SK-MEL-5 (cell line): ENCODE measurements around the gene GDAP1L1. TPM values are rescaled to one million over a fixed set of nuclear protein-coding genes. Genes with fewer than 3 reads are reported as not detected.
"Not testable (repeated sequence)": the region's sequence is repeated elsewhere in the genome, so short reads cannot be mapped to it uniquely, and the experiment has no call there.

Source experiments
- DNase-seq: peaks from one replicate; pipeline ENCODE4 v3.0.0-alpha.2; 2016; ENCODE audit warnings: low read depth, low spot score
- in situ Hi-C: cut with HindIII; loops from 2 replicates; pipeline ENCODE4 v1.10.0; 2016; ENCODE audit warnings: low sequenced_read_pairs, high pct_unique_total_duplicates, low pct_unique_long_range_greater_than_20kb
- total RNA-seq: library from RNA; depleted of rRNA; stranded (reverse); fragments of >200 nt; shearing (Covaris generic); gene quantifications from 2 replicates; pipeline ENCODE4 v1.2.3, GENCODE V29; 2014

The GDAP1L1 gene
- total RNA-seq, 1 experiment from 2014 or later: not detected

- in situ Hi-C loops, DNase-seq: not testable (repeated sequence)
Measured at GRCh38 chr20:44236840-44237239, 10.3 kb upstream of the GDAP1L1 start.

- DNase-seq: no peak
- in situ Hi-C loops: no loop called here
Measured at GRCh38 chr20:44241796-44242195, 5.3 kb upstream of the GDAP1L1 start.

DNA sequence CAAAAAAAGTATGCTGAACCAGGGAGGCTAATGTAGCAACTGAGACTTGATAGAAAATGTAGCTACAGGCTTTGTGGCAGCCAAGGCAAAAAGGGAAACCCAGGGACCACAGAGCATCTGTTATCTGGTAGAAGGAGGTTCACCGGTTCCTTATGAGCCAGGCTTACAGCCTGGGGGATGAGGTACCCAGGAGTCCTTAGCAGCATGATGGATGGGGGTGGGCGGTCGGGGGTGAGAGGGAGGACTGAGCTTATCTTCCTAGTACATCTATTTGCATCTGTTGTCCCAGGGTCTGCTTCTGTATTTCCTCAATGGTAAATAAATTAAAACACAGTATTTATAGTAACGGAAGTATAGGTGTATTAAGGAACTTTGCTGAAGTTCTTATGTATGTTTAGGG is 1.1 kb upstream of the GDAP1L1 start:
- in situ Hi-C loops: no loop called here
- no peak for DNase-seq

DNA sequence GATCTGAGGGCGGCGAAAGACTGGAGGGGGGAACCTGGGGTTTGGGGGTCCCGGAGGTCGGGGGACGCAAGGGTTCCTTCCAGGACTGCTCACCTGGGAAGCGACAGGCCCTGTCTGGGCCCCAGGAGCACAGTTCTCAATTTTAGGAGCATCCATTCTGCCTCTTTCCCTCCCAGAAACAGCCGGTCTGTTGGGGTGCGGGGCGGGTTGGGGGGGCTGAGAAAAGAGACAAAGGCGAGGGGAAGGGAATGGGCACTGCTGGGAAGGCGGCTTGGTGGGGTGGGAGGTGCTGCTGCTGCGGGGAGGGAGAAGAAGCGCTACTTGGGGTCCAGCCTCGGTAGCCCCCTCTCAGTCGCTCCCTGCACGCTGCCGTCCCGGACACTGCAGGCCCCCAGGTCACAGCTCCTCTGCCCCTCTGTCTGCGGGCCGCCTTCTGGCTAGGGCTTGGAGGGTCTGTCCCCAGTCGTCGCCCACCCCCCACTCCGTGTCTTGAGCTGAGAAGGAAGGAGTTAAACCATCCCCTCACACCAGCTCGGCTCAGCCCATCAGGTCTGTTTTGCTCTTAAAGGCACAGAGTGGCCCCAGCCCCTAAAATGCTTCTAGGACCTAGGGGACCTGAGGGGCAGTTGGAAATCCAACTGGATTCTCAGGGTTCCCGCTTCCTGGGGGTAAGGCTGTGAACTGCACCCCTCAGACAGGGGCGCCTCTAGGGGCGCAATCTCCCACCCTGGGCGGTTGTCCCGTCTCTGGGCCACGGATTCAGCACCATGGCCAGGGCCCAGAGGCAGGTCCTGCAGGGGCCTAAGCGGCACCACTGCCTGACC is 690 bp downstream of the GDAP1L1 start:
- peak; percentile 51 for DNase-seq
- in situ Hi-C loops: no loop called here

DNA sequence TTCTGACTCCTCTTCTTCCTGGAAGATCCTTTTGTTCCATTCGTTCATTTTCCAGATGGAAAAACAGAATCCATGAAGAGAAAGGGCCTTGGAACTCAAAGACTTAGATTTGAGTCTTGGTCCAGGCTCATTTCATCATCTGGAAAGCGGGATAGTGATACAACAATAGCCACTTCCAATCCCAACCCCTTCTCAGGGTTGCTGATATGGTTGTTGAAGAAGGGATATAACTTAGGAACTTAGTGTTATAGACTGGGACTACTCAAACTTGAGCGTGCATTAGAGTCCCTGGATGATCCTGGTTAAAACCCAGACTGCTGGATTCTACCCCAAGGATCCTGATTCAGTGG is 1.3 kb downstream of the GDAP1L1 start:
- in situ Hi-C loops: no loop called here
- DNase-seq: no peak

DNA sequence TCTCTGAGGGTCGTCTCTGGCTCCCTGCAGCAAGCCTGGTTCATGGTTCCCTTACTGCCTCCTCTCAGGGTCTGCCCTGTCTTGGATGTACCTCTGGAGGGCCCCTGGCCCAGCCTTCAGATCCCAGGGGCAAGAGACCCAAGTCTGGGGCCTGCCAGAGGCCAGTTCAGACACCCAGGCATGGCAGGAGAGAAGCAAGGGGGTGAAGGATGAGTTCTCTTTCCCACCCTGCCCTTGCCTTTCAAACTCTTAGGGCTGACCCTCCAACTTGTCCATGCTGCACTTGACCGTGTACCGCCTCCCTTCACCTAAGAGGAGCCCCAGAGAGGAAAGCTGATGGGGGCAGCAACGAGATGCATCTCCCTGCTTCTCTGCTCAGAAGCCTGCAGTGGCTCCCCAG is 4.2 kb downstream of the GDAP1L1 start:
- in situ Hi-C loops: no loop called here
- no peak for DNase-seq

- peak; percentile 7 for DNase-seq
- in situ Hi-C loops: no loop called here
Measured at GRCh38 chr20:44253528-44253927, 6.4 kb downstream of the GDAP1L1 start.

GRCh38 chr20:44254073-44254472 is 7.0 kb downstream of the GDAP1L1 start:
- no peak for DNase-seq
- in situ Hi-C loops: no loop called here

- in situ Hi-C loops: no loop called here
- DNase-seq: no peak
Measured at GRCh38 chr20:44255942-44256341, 8.8 kb downstream of the GDAP1L1 start.

GRCh38 chr20:44256961-44257360 is 9.9 kb downstream of the GDAP1L1 start:
- no peak for DNase-seq
- in situ Hi-C loops: no loop called here

DNA sequence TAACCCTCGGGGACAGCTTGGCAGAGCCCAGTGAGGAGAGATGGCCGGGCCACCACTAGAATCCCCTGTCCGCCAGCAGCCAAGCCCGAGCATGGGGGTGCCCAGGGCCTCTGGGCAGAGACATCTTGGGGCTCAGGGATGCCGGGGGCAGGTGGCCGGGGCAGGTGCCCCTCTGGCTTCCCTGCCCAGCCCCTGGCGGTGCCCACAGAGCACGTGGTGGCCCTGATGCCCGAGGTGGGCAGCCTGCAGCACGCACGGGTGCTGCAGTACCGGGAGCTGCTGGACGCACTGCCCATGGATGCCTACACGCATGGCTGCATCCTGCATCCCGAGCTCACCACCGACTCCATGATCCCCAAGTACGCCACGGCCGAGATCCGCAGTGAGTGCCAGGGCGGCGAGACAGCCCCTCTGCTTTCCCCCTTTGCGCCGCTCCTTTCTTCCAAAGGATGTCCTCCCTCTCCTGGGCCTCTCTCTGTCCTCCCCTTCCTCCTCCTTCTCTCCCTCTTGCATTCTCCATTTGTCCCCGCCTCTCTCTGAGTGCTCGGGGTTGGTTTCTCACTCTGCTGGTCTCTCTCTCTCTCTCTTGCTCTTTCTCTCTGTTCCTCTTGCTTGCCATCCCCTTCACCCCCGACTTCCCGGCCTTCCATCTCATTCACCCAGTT is 11.2 kb downstream of the GDAP1L1 start:
- in situ Hi-C loops: no loop called here

DNA sequence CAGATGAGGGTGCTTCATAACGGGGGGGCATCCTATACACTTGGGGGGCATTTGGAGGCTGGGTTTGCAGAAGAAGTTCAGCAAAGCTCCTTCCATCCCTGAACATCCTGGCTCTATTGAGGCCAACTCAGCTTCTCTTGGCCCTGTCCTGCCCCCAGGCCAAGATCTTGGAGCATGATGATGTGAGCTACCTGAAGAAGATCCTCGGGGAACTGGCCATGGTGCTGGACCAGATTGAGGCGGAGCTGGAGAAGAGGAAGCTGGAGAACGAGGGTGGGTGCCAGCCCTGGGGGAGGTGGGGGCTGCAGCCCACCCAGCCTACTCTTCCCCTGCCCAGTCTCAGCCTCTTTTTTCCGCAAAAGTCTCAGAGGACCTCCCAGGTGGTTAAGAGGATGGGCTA is 17.2 kb downstream of the GDAP1L1 start:
- in situ Hi-C loops: no loop called here
- no peak for DNase-seq

More for the DNA sequence above, 11.2 kb downstream of the GDAP1L1 start:
- DNase-seq: no peak

DNA sequence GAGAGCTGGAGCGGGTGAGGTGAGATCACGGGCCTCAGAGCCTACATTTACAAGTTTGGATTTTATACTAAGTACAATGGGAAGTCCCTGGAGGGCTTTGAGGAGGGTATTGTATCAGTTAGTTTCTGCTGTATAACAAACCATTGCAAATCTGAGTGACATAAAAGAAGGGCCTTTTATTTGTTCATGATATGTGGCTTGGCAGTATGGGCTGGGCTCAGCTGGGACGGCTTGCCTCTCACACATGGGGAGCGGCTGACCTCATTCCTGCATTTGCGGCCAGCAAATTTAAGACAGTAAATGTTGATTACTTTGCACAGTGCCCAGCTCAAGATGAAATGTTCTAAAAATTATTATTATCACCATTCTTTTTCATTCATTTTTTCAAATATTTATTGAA is 21.7 kb downstream of the GDAP1L1 start:
- DNase-seq: no peak
- in situ Hi-C loops: no loop called here

GRCh38 chr20:44271915-44272663 is 25.0 kb downstream of the GDAP1L1 start:
- in situ Hi-C loops: no loop called here

GRCh38 chr20:44273231-44274215 is 26.4 kb downstream of the GDAP1L1 start:
- in situ Hi-C loops: no loop called here
- no peak for DNase-seq

More at GRCh38 chr20:44271915-44272663, 25.0 kb downstream of the GDAP1L1 start:
- DNase-seq: peak; percentile 78

- in situ Hi-C loops: no loop called here
- no peak for DNase-seq
Measured at GRCh38 chr20:44274303-44275017, 27.4 kb downstream of the GDAP1L1 start.

DNA sequence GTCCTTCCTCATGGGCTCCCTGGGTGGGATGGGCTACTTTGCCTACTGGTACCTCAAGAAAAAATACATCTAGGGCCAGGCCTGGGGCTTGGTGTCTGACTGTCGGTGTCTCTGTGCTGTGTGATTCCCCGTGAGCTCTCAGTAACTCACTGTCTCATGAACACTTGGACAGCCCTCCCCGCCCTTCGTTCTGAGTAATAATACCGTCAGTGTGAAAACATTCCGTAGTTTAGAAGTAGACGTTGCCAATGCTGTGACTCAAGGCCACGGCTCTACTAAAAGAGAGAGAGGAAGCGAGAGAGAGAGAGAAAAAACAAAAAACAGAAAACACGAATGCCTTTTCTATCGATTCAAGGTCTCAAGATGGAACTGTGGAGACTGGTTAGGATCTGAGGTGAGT is 32.1 kb downstream of the GDAP1L1 start:
- in situ Hi-C loops: no loop called here
- no peak for DNase-seq
